RWPE1 (cell line): ENCODE results near the gene REEP3.
A peak's percentile ranks its signal among the peaks of the same experiment; 100 is the strongest.

Experiments used
- CTCF ChIA-PET: fragments of 350-600 bp; sonication (Branson Sonifier 250); formaldehyde crosslinking; extraction: SDS; loops from one replicate; lab custom pipeline; 2021; lab: Yijun Ruan, JAX
- POLR2A ChIA-PET: fragments of 400-600 bp; formaldehyde crosslinking; extraction: SDS; loops from one replicate; lab custom pipeline; 2020; ENCODE audit warnings: antibody characterized with exemption; ENCODE audit not compliant: low non-redundant PET; lab: Yijun Ruan, JAX
- DNase-seq: peaks from one replicate; pipeline ENCODE4 v3.0.0; 2012; ENCODE audit warnings: low spot score
- H3K27ac ChIP-seq: fragments of 450-650 bp; 2 replicates; pipeline ENCODE4 v1.5.1; 2017
- CTCF ChIP-seq: fragments of 450-650 bp; conservative IDR thresholded peaks from 2 replicates; pipeline ENCODE4 v1.5.1; 2017; ENCODE audit warnings: low read depth, mild to moderate bottlenecking

REEP3 gene

GRCh38 chr10:63584725-63585035 is 63.5 kb downstream of the REEP3 start:
- no peak for TF ChIP-seq CTCF
- no peak overlapping the region for H3K27ac ChIP-seq
- DNase-seq, result no peak
- CTCF ChIA-PET, result interaction anchor here (0.7 kb wide), 1 partner anchor 27 kb away, joined by 3 read pairs; no protein-coding TSS in a partner anchor
- POLR2A ChIA-PET, result no interaction called here

DNA sequence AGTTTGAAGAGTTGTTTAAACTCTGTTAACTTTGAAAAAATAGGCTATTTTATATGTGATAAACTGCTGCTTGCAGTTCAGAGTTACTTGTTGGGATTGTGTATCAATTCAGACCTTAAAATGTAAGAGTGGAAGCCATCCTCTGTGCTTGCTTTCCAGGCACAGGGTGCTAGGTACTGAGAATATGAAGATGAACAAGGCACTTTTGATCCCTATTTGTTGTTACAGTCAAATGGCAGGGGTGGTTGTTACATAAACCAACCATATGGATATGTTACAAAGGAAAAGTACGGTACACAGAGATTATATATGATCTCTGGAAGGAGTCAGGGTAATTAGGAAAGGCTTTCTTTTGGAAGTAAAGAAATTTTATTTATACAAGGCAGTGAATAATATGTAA is 63.8 kb downstream of the REEP3 start:
- CTCF ChIA-PET, result no interaction called here
- H3K27ac ChIP-seq, result no peak overlapping the region
- TF ChIP-seq CTCF, result no peak
- DNase-seq, result no peak
- POLR2A ChIA-PET, result no interaction called here

DNA sequence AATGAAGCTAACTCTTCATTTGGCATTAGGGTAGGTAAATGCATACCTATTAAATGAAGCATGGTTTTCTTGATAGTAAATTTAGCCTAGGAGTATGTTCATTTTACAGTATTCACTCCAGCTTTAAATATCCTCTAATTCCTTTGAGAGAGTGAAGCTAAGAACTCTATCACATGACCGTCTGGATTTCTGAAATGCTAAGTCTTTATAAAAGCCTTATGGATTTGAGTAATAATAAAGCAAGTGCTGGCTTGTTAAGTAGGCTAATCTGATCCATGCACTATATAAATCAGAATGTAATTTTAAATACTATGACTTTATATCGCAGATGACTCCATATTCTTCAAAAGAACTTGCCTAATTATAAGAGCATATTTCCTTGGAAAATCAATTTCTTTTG is 64.8 kb downstream of the REEP3 start:
- ChIA-PET POLR2A (interaction anchor here (0.6 kb wide), 1 partner anchor 64 kb away, joined by 3 read pairs; no protein-coding TSS in a partner anchor), CTCF (no interaction called here)
- no peak overlapping the region for H3K27ac ChIP-seq
- peak; percentile 33 for DNase-seq
- no peak for TF ChIP-seq CTCF

DNA sequence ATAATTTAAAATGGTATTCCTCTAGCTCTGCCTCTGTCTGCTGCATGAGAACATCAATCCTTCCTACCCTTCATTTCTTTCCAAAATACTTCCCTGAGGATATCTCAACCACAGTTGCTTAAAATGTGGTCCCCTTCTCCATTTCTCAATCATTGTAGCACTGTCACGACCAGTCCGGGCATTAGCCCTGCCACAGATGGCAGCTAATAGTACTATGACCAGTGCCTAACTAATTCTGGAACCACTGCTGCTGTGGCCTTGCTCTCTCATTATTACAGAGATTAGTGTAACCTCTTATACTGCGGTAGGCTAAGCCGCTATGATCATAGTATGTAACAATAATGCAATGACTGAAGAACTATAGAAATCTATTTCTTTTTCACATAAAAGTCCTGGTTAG is 66.0 kb downstream of the REEP3 start:
- no peak for TF ChIP-seq CTCF
- POLR2A ChIA-PET, result no interaction called here
- CTCF ChIA-PET, result interaction anchor here (0.6 to 0.7 kb wide), 3 partner anchors 39 to 479 kb away, joined by 3 to 5 read pairs (median 3); no protein-coding TSS in a partner anchor
- no peak for DNase-seq
- no peak overlapping the region for H3K27ac ChIP-seq

- CTCF ChIA-PET, result interaction anchor here (0.6 kb wide), 2 partner anchors 82 to 373 kb away, joined by 3 to 4 read pairs; no protein-coding TSS in a partner anchor
These were observed 67.4 kb downstream of the REEP3 start for GRCh38 chr10:63588436-63589167.

More at GRCh38 chr10:63588436-63589167, 67.4 kb downstream of the REEP3 start:
- no peak overlapping the region for H3K27ac ChIP-seq
- DNase-seq, result peak; percentile 42
- TF ChIP-seq CTCF, result no peak
- POLR2A ChIA-PET, result no interaction called here
